VCaP (cell line): ENCODE data around the gene GKAP1.
A peak's percentile ranks its signal among the peaks of the same experiment; 100 is the strongest.
"Not testable (repeated sequence)": the region's sequence is repeated elsewhere in the genome, so short reads cannot be mapped to it uniquely, and the experiment has no call there.

Experiments used
- H3K27ac ChIP-seq: fragments of 450-650 bp; 2 replicates; pipeline ENCODE4 v1.5.1; 2017
- CTCF ChIP-seq: fragments of 450-650 bp; conservative IDR thresholded peaks from 2 replicates; pipeline ENCODE4 v1.5.1; 2017; ENCODE audit warnings: mild to moderate bottlenecking, moderate library complexity

The GKAP1 gene

GRCh38 chr9:83817356-83818278, at the start of gene GKAP1:
TSS of gene GKAP1 (minus strand) at chr9:83817769. CDS start at chr9:83806517, 11,252 bp downstream.
- H3K27ac ChIP-seq = peak within 1 kb of the TSS; percentile 58

GRCh38 chr9:83849895-83850294, 32.3 kb upstream of the GKAP1 start:
- not testable (repeated sequence) for H3K27ac ChIP-seq

- TF ChIP-seq CTCF = peak; percentile 38
- H3K27ac ChIP-seq = not testable (repeated sequence)
Observed at GRCh38 chr9:83837070-83837643, 19.6 kb upstream of the GKAP1 start.

GRCh38 chr9:83830426-83831071, 13.0 kb upstream of the GKAP1 start:
- H3K27ac ChIP-seq = not testable (repeated sequence)

- H3K27ac ChIP-seq = not testable (repeated sequence)
Observed at GRCh38 chr9:83824986-83825623, 7.5 kb upstream of the GKAP1 start.

GRCh38 chr9:83817011-83817355, 586 bp downstream of the GKAP1 start:
- peak overlapping the region; percentile 58 for H3K27ac ChIP-seq

- not testable (repeated sequence) for H3K27ac ChIP-seq
Observed at GRCh38 chr9:83815120-83815519, 2.4 kb downstream of the GKAP1 start.

- H3K27ac ChIP-seq = not testable (repeated sequence)
Observed at GRCh38 chr9:83809213-83809612, 8.4 kb downstream of the GKAP1 start.

- H3K27ac ChIP-seq = not testable (repeated sequence)
Observed at GRCh38 chr9:83804454-83804853, 13.1 kb downstream of the GKAP1 start.

GRCh38 chr9:83803941-83804340, 13.6 kb downstream of the GKAP1 start:
- H3K27ac ChIP-seq = not testable (repeated sequence)

- no peak overlapping the region for H3K27ac ChIP-seq
- TF ChIP-seq CTCF = no peak
Observed at GRCh38 chr9:83800236-83801033, 17.1 kb downstream of the GKAP1 start.

GRCh38 chr9:83794051-83794450, 23.5 kb downstream of the GKAP1 start:
- no peak for TF ChIP-seq CTCF
- no peak overlapping the region for H3K27ac ChIP-seq
